Esophagus muscularis mucosa (tissue), 4 donors: ENCODE data around the gene OTOF. TPM values are rescaled to one million over a fixed set of nuclear protein-coding genes. Genes with fewer than 3 reads are reported as not detected.

Experiments used
- DNase-seq: peaks from one replicate; pipeline ENCODE4 v3.0.0-alpha.2; 2017; ENCODE audit errors: extremely low spot score
- H3K27ac ChIP-seq, 4 donors: fragments of 200-600 bp; sonication (generic); replicated peaks in 1 of 4; 1 replicate in 3 of 4; 2 replicates in 1 of 4; pipeline ENCODE4 v1.5.1; 2016 to 2019; ENCODE audit warnings: mild to moderate bottlenecking in 1 of 4
- H3K27me3 ChIP-seq, 4 donors: fragments of 200-600 bp; sonication (generic); one replicate each; pipeline versions ENCODE4 v1.5.1 to v1.6.0; 2016 to 2019
- H3K36me3 ChIP-seq, 4 donors: fragments of 200-600 bp; sonication (generic); one replicate each; pipeline ENCODE4 v1.5.1; 2016 to 2019
- H3K4me1 ChIP-seq, 4 donors: fragments of 200-600 bp; sonication (generic); one replicate each; pipeline ENCODE4 v1.5.1; 2016 to 2019
- H3K4me3 ChIP-seq, 4 donors: fragments of 200-600 bp; sonication (generic); 1 replicate in 2 of 4; 2 replicates in 2 of 4; pipeline ENCODE4 v1.5.1; 2016 to 2019; ENCODE audit warnings: mild to moderate bottlenecking in 4 of 4, moderate library complexity in 1 of 4
- H3K9me3 ChIP-seq, 4 donors: fragments of 200-600 bp; sonication (generic); 1 replicate in 3 of 4; 2 replicates in 1 of 4; pipeline ENCODE4 v1.5.1; 2016 to 2019
- CTCF ChIP-seq, 3 experiments: fragments of 200-600 bp in 2 of 3; fragments of 450-650 bp in 1 of 3; sonication (generic) in 2 of 3; IDR thresholded peaks; one replicate each; pipeline ENCODE4 v1.5.1; 2017 to 2019; ENCODE audit warnings: antibody characterized with exemption in 3 of 3, mild to moderate bottlenecking in 2 of 3, moderate library complexity in 1 of 3
- EP300 ChIP-seq: sonication (generic); formaldehyde crosslinking; IDR thresholded peaks from one replicate; pipeline ENCODE4 v1.6.1; 2017; ENCODE audit warnings: antibody characterized with exemption
- POLR2A ChIP-seq: fragments of 450-650 bp; IDR thresholded peaks from one replicate; pipeline ENCODE4 v1.6.1; 2017; ENCODE audit warnings: antibody characterized with exemption, moderate library complexity, mild to moderate bottlenecking, low read depth
- POLR2AphosphoS5 ChIP-seq, 2 donors: sonication (generic); formaldehyde crosslinking; IDR thresholded peaks; one replicate each; pipeline ENCODE4 v1.6.1; 2017; ENCODE audit warnings: antibody characterized with exemption in 2 of 2
- WGBS: methylation state at CpG from one replicate; pipeline ENCODE4 v1.1.5; 2018; 5-methylcytosine and 5-hydroxymethylcytosine counted together
- intact Hi-C: fragments of 100-400 bp; cut with DNase I; formaldehyde crosslinking; loops from one replicate; pipeline ENCODE4 v1.15.1; 2023
- total RNA-seq, 4 donors: library from RNA; depleted of rRNA; stranded (reverse); fragments of >200 nt; gene quantifications; one replicate each; pipeline versions ENCODE4 v1.1.0 to v1.2.1, GENCODE V29; 2016

Gene OTOF
- total RNA-seq, 4 donors from 2014 or later = 0.13 to 1.5 (median 0.38) TPM

- DNase-seq = no peak
- H3K27me3 ChIP-seq = no peaks in the 10 kb centered on the region
- no peaks in the 10 kb centered on the region for H3K36me3 ChIP-seq
- H3K4me3 ChIP-seq = no peak overlapping the region
- intact Hi-C loops = no loop called here
- WGBS = 77% methylated on average over 15 of the region's 33 CpGs
- H3K27ac ChIP-seq = no peak overlapping the region
- peaks cover 0 to 11% (median 8%) of the 10 kb centered on the region in 4 donors for H3K4me1 ChIP-seq
- no peaks in the 10 kb centered on the region for H3K9me3 ChIP-seq
- no peak for TF ChIP-seq EP300
- no peak for TF ChIP-seq CTCF (IDR thresholded peaks at IDR 0.05)
- TF ChIP-seq POLR2AphosphoS5 (IDR thresholded peaks at IDR 0.05) = no peak
- no peak for TF ChIP-seq POLR2A
Measured at GRCh38 chr2:26477126-26477910, 606 bp downstream of the OTOF start.

DNA sequence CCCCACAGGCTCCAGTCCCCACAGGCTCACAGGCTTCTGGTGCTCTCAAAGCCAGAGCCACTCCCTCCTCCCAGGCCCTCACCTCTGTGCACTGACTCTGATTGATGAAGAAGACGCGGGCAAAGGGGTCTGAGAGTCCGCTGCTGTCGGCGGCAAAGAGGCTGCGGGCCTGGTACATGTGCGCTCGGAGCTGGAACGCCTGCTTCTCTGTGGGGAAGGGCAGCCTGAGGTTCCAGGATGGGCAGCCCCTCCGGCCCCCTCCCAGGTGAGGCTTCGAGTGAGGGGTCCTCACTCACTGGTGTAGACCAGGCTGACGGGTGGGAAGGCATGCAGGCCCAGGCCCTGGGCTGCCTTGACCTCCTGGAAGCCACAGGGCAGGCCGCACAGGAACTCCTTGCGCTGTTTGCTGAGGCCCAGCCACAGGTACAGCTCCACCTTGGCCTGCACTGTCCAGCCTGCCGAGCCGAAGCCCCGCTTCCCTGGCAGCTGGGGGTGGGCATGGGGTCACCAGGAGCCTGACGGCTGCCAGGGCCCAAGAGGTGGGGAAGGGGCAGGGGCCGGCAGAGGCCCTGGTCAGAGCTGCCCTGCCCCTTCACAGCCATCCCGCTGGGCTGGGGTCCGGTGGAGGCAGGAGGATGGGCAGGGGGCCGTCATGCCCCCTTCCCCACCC, 2.0 kb downstream of the OTOF start:
- TF ChIP-seq CTCF (IDR thresholded peaks at IDR 0.05) (no peak), EP300 (no peak), POLR2AphosphoS5 (IDR thresholded peaks at IDR 0.05) (no peak), POLR2A (no peak)
- Histone ChIP-seq H3K36me3 (no peaks in the 10 kb centered on the region), H3K27ac (no peak overlapping the region), H3K4me1 (peaks cover 0 to 11% (median 8%) of the 10 kb centered on the region in 4 donors), H3K27me3 (no peaks in the 10 kb centered on the region), H3K9me3 (no peaks in the 10 kb centered on the region), H3K4me3 (no peak overlapping the region)
- DNase-seq = no peak
- WGBS = 88% methylated on average over 15 of the region's 22 CpGs
- intact Hi-C loops = no loop called here

- intact Hi-C loops = no loop called here
- no peak for TF ChIP-seq CTCF (IDR thresholded peaks at IDR 0.05)
- no peak for TF ChIP-seq EP300
- TF ChIP-seq POLR2A = no peak
- TF ChIP-seq POLR2AphosphoS5 (IDR thresholded peaks at IDR 0.05) = no peak
Measured at GRCh38 chr2:26475037-26475436, 2.9 kb downstream of the OTOF start.

DNA sequence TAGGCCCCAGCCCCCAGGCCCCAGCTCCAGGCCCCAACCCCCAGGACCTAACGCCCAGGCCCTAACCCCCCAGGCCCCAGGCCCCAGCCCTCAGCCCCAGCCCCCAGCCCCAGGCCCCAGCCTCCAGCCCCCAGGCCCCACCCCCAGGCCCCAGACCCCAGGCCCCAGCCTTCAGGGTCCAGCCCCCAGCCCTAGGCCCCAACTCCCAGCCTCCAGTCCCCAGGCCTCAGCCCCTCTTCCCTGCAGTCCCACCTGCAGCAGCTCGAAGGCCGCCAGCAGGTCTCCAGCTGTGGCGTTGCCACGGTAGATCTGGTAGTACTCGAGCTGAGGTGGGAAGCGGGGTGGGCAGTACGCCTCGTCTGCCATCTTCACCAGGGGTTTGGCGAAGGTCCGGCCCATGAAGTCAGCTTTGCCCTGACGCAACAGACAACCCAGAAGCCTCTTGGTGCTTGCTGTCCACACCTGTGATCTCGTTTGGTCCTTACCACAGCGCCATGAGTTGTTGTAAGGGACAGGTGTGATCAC, 3.6 kb downstream of the OTOF start:
- Histone ChIP-seq H3K4me1 (peaks cover 0 to 11% (median 8%) of the 10 kb centered on the region in 4 donors), H3K9me3 (peaks cover 0 to 5% (median 2%) of the 10 kb centered on the region in 4 donors), H3K4me3 (no peak overlapping the region), H3K27me3 (no peaks in the 10 kb centered on the region), H3K27ac (no peak overlapping the region), H3K36me3 (no peaks in the 10 kb centered on the region)
- no peak for TF ChIP-seq CTCF (IDR thresholded peaks at IDR 0.05)
- no peak for TF ChIP-seq POLR2AphosphoS5 (IDR thresholded peaks at IDR 0.05)
- TF ChIP-seq POLR2A = no peak
- 100% methylated on average over 2 of the region's 14 CpGs for WGBS
- intact Hi-C loops = no loop called here
- no peak for DNase-seq

More at GRCh38 chr2:26475037-26475436, 2.9 kb downstream of the OTOF start:
- Histone ChIP-seq H3K27me3 (no peaks in the 10 kb centered on the region), H3K27ac (no peak overlapping the region), H3K4me1 (peaks cover 0 to 11% (median 8%) of the 10 kb centered on the region in 4 donors), H3K9me3 (no peaks in the 10 kb centered on the region), H3K36me3 (no peaks in the 10 kb centered on the region), H3K4me3 (no peak overlapping the region)
- 92% methylated on average over 4 of the region's 6 CpGs for WGBS
- DNase-seq = no peak
